ENCODE results near the gene SLC23A1. TPM values are rescaled to one million over a fixed set of nuclear protein-coding genes. Genes with fewer than 3 reads are reported as not detected.

SLC23A1 gene
- polyA plus RNA-seq (2011; rRNA removed) (7.7 and 9.5 TPM in 2 replicates), polyA plus RNA-seq (2017; fragmentation: RNase III; extraction: RNeasy Plus Mini Kit Qiagen cat#74134 plus additional on column Dnase treatment) (4.0 to 5.1 TPM (median 4.3 TPM) in 3 replicates), polyA minus RNA-seq (2011; rRNA and poly(A)+ RNA removed) (17.8 and 19.6 TPM in 2 replicates)
- polyA plus RNA-seq (2012; cell fraction: cytosol; rRNA removed), result 3.4 and 5.1 TPM in 2 replicates
- 19.6 and 21.5 TPM in 2 replicates for polyA plus RNA-seq (2012; cell fraction: nucleus; rRNA removed)

GRCh38 chr5:139383275-139383992 lies at the start of gene SLC23A1:
Gene SLC23A1 (minus strand): TSS chr5:139383297. CDS start chr5:139383253, 44 bp downstream.
- H3K4me3 ChIP-seq, result peak within 1 kb of the TSS; percentile 9; the same call in 1 of the 3 replicates
- ATAC-seq (peak; percentile 44 to 63), DNase-seq (ENCODE audit: low read depth in 1 of 2, low spot score in 1 of 2) (peak; percentile 61 to 69), FAIRE-seq (no peak)
- 36% methylated on average over 10 of the region's 10 CpGs for WGBS (ENCODE audit: missing lambda C conversion rate)
- ChIA-PET POLR2A (interaction anchor here (1.0 kb wide), 1 partner anchor 9 kb away, joined by 3 read pairs; no protein-coding TSS in a partner anchor), CTCF (interaction anchor here (0.6 to 1.6 kb wide), 3 partner anchors 8 to 15 kb away, joined by 3 to 5 read pairs (median 3); no protein-coding TSS in a partner anchor)
- no peaks in the 10 kb centered on the region for H3K9me3 ChIP-seq
- TF ChIP-seq TP53 (CRISPR knock-in tag; IDR thresholded peaks at IDR 0.05) (no peak), CEBPB (IDR thresholded peaks at IDR 0.05) (peak; percentile 84 to 94), MAFK (IDR thresholded peaks at IDR 0.05; ENCODE audit: partially characterized antibody) (no peak), MAZ (IDR thresholded peaks at IDR 0.05; ENCODE audit: borderline replicate concordance, low read depth, low read length) (no peak), MAX (IDR thresholded peaks at IDR 0.05) (peak; percentile 41; the same call in 1 of the 2 replicates)
- H3K4me2 ChIP-seq, result peak within 1 kb of the TSS; percentile 66
- peaks cover 54% of the 10 kb centered on the region for H3K4me1 ChIP-seq
- peak within 1 kb of the TSS; percentile 87 to 91 for H3K27ac ChIP-seq

- ATAC-seq (no peak), DNase-seq (ENCODE audit: low read depth in 1 of 2, low spot score in 1 of 2) (no peak), FAIRE-seq (no peak)
- 73% methylated on average over 1 of the region's 1 CpG for WGBS (ENCODE audit: missing lambda C conversion rate)
- Histone ChIP-seq H3K4me1 (no peaks in the 10 kb centered on the region), H3K9me3 (no peaks in the 10 kb centered on the region), H3K4me2 (no peak overlapping the region), H3K4me3 (no peak overlapping the region), H3K27ac (no peak overlapping the region)
- ChIA-PET POLR2A (no interaction called here), CTCF (interaction anchor here (0.6 to 8.4 kb wide), 4 partner anchors 9 to 855 kb away, joined by 3 to 88 read pairs (median 7); no protein-coding TSS in a partner anchor)
- no peak for TF ChIP-seq NPAS2 (CRISPR knock-in tag; IDR thresholded peaks at IDR 0.05; ENCODE audit: borderline replicate concordance)
- no peak for TF ChIP-seq FOSB (CRISPR knock-in tag; IDR thresholded peaks at IDR 0.05)
- no peak for TF ChIP-seq SMC3 (IDR thresholded peaks at IDR 0.05)
- no peak for TF ChIP-seq JUN (IDR thresholded peaks at IDR 0.05)
- TF ChIP-seq TP53 (CRISPR knock-in tag; IDR thresholded peaks at IDR 0.05), result no peak
Observed at GRCh38 chr5:139431706-139432105, 48.6 kb upstream of the SLC23A1 start.

- CTCF ChIA-PET, result interaction anchor here (0.7 to 1.7 kb wide), 9 partner anchors 8 to 336 kb away, joined by 3 to 10 read pairs (median 4); partner anchors contain the start of gene DNAJC18
- H3K27ac ChIP-seq, result no peak overlapping the region
- H3K4me2 ChIP-seq, result no peak overlapping the region
- WGBS (ENCODE audit: missing lambda C conversion rate), result 69% methylated on average over 2 of the region's 2 CpGs
- no peaks in the 10 kb centered on the region for H3K9me3 ChIP-seq
- no peak for TF ChIP-seq EP300 (IDR thresholded peaks at IDR 0.05)
- no peak for TF ChIP-seq CHD4 (IDR thresholded peaks at IDR 0.05; ENCODE audit: borderline replicate concordance)
- no peak for TF ChIP-seq E2F6 (IDR thresholded peaks at IDR 0.05; ENCODE audit: borderline replicate concordance, low read depth)
- TF ChIP-seq EHF (CRISPR knock-in tag; IDR thresholded peaks at IDR 0.05), result no peak
- H3K4me1 ChIP-seq, result no peaks in the 10 kb centered on the region
- ATAC-seq (no peak), DNase-seq (ENCODE audit: low read depth in 1 of 2, low spot score in 1 of 2) (no peak), FAIRE-seq (no peak)
- no peak overlapping the region for H3K4me3 ChIP-seq
- POLR2A ChIA-PET, result interaction anchor here (0.9 kb wide), 1 partner anchor 9 kb away, joined by 3 read pairs; the partner anchor contains the start of gene DNAJC18
Observed at GRCh38 chr5:139430015-139430414, 46.9 kb upstream of the SLC23A1 start.

- Histone ChIP-seq H3K4me1 (no peaks in the 10 kb centered on the region), H3K4me3 (no peak overlapping the region), H3K4me2 (no peak overlapping the region), H3K27ac (no peak overlapping the region), H3K9me3 (no peaks in the 10 kb centered on the region)
- POLR2A ChIA-PET, result no interaction called here
- CTCF ChIA-PET, result interaction anchor here (7.8 to 13.8 kb wide), 2 partner anchors 10 to 91 kb away, joined by 88 to 392 read pairs; partner anchors contain the start of gene DNAJC18
- DNase-seq (ENCODE audit: low read depth in 1 of 2, low spot score in 1 of 2), result no peak
- WGBS (ENCODE audit: missing lambda C conversion rate), result 66% methylated on average over 8 of the region's 8 CpGs
- ATAC-seq, result no peak
- TF ChIP-seq ZNF302 (CRISPR knock-in tag; IDR thresholded peaks at IDR 0.05), result no peak
- TF ChIP-seq MAX (IDR thresholded peaks at IDR 0.05), result no peak
- TF ChIP-seq USF2 (IDR thresholded peaks at IDR 0.05), result no peak
- TF ChIP-seq EHF (CRISPR knock-in tag; IDR thresholded peaks at IDR 0.05), result no peak
- no peak for TF ChIP-seq JUN (IDR thresholded peaks at IDR 0.05)
- TF ChIP-seq FOSL2 (IDR thresholded peaks at IDR 0.05), result no peak
- no peak for TF ChIP-seq FOSL2 (CRISPR knock-in tag; IDR thresholded peaks at IDR 0.05)
- TF ChIP-seq MAZ (IDR thresholded peaks at IDR 0.05; ENCODE audit: borderline replicate concordance, low read depth, low read length), result no peak
- TF ChIP-seq SREBF2 (IDR thresholded peaks at IDR 0.05), result no peak
- no peak for TF ChIP-seq HOXA7 (CRISPR knock-in tag; IDR thresholded peaks at IDR 0.05)
- FAIRE-seq, result no peak
Observed at GRCh38 chr5:139426203-139426885, 43.2 kb upstream of the SLC23A1 start.

All from A549 (cell line).